K562 (cell line): Measurements from ENCODE around the gene ST8SIA1. TPM values are rescaled to one million over a fixed set of nuclear protein-coding genes. Genes with fewer than 3 reads are reported as not detected.

ENCODE experiments used
- ATAC-seq: fragments of 200-7000 bp; cut with Tn5 transposase; 3 replicates; pipeline ENCODE4 v1.9.1; 2020; ENCODE audit warnings: moderate library complexity
- BruUV-seq: library from RNA; stranded (reverse); fragments of 400-500 nt; replicated peaks from 2 replicates; lab custom pipeline; 2021; lab: Mats Ljungman, UMichigan
- CTCF ChIA-PET: fragments of 300-600 bp; formaldehyde crosslinking; extraction: SDS; loops from one replicate; lab custom pipeline; 2021; ENCODE audit warnings: low intra/inter-chr PET ratio; lab: Yijun Ruan, JAX
- POLR2A ChIA-PET: fragments of 300-600, 350-650 bp; sonication (Branson Sonifier 250); formaldehyde crosslinking; extraction: SDS; loops from one replicate; lab custom pipeline; 2021; ENCODE audit warnings: antibody characterized with exemption, inconsistent platforms; lab: Yijun Ruan, JAX
- DNase-seq, 4 experiments: peaks; one replicate each; pipeline versions ENCODE4 v3.0.0 to v3.0.0-alpha.2; 2011 to 2018; ENCODE audit warnings: low spot score in 3 of 4, mixed read lengths in 3 of 4; ENCODE audit errors: extremely low read depth in 1 of 4
- FAIRE-seq: peaks from 2 replicates; lab custom pipeline; 2011; peaks lifted over from hg19 to GRCh38; lab: Jason Lieb, UNC
- H2AFZ ChIP-seq: 2 replicates; pipeline ENCODE4 v1.6.0; 2011; ENCODE audit warnings: low read depth, low read length, control low read depth, inconsistent platforms
- H3K27ac ChIP-seq: fragments of 200-600 bp; 3 replicates; pipeline ENCODE4 v1.8.0; 2011; ENCODE audit warnings: low read depth, mild to moderate bottlenecking, control low read depth, inconsistent platforms, low read length, moderate library complexity, mixed read lengths; ENCODE audit errors: extremely low read depth
- H3K27me3 ChIP-seq, 2 experiments: fragments of 300-600 bp in 1 of 2; 2 replicates in 1 of 2; 3 replicates in 1 of 2; pipeline versions ENCODE4 v1.6.0 to v1.8.0; 2011; ENCODE audit warnings: inconsistent platforms in 2 of 2, low read length in 2 of 2, mild to moderate bottlenecking in 1 of 2, mixed read lengths in 1 of 2, moderate library complexity in 1 of 2; ENCODE audit not compliant: control insufficient read depth in 2 of 2, insufficient read depth in 2 of 2
- H3K36me3 ChIP-seq: fragments of 300-600 bp; 3 replicates; pipeline ENCODE4 v1.8.0; 2011; ENCODE audit warnings: mild to moderate bottlenecking, low read length, inconsistent platforms; ENCODE audit not compliant: control insufficient read depth, insufficient read depth
- H3K4me1 ChIP-seq, 2 experiments: fragments of 200-600 bp in 1 of 2; replicated peaks in 1 of 2; 2 replicates in 1 of 2; 3 replicates in 1 of 2; pipeline versions ENCODE4 v1.5.1 to v1.8.0; 2011; ENCODE audit warnings: inconsistent platforms in 2 of 2, low read length in 2 of 2, mild to moderate bottlenecking in 1 of 2, mixed read lengths in 1 of 2, moderate library complexity in 1 of 2; ENCODE audit not compliant: control insufficient read depth in 2 of 2, insufficient read depth in 2 of 2
- H3K4me2 ChIP-seq: 2 replicates; pipeline ENCODE4 v1.6.1; 2011; ENCODE audit warnings: low read length, control low read depth, inconsistent platforms, mixed read lengths; ENCODE audit not compliant: insufficient read depth
- H3K4me3 ChIP-seq: fragments of 200-600 bp; sonication (generic), shearing (Covaris generic); 2 replicates; pipeline ENCODE4 v1.5.1; 2016; ENCODE audit warnings: control low read depth, inconsistent platforms
- H3K79me2 ChIP-seq: fragments of 200-600 bp; 3 replicates; pipeline ENCODE4 v1.8.0; 2011; ENCODE audit warnings: low read length, inconsistent platforms; ENCODE audit not compliant: control insufficient read depth, insufficient read depth
- H3K9ac ChIP-seq, 2 experiments: 2 replicates each; pipeline versions ENCODE4 v1.6.0 to v1.6.1; 2011; ENCODE audit warnings: low read depth in 2 of 2, low read length in 2 of 2, control low read depth in 1 of 2, inconsistent platforms in 1 of 2, mild to moderate bottlenecking in 1 of 2, mixed read lengths in 1 of 2; ENCODE audit not compliant: insufficient read depth in 1 of 2
- H3K9me1 ChIP-seq: one replicate; pipeline ENCODE4 v1.6.0; 2011; ENCODE audit warnings: inconsistent platforms, mild to moderate bottlenecking, low read length, moderate library complexity; ENCODE audit not compliant: control insufficient read depth, insufficient read depth
- H3K9me3 ChIP-seq: replicated peaks from 2 replicates; pipeline ENCODE4 v1.5.1; 2011; ENCODE audit warnings: low read depth, low read length, inconsistent platforms; ENCODE audit not compliant: control insufficient read depth, insufficient read depth
- H4K20me1 ChIP-seq: replicated peaks from 2 replicates; pipeline ENCODE4 v1.6.1; 2011; ENCODE audit warnings: low read length, inconsistent platforms, mixed read lengths; ENCODE audit not compliant: control insufficient read depth, insufficient read depth
- CHCHD3 ChIP-seq: fragments of 250-450 bp; sonication (Bioruptor Pico); IDR thresholded peaks from 2 replicates; pipeline ENCODE4 v2.1.2; 2022; ENCODE audit warnings: mild to moderate bottlenecking
- ELF1 ChIP-seq: fragments of 200-800 bp; sonication (Bioruptor generic); IDR thresholded peaks from 2 replicates; pipeline ENCODE4 v1.6.1; 2016; ENCODE audit warnings: missing genetic modification characterization, missing compliant biosample characterization
- ESRRB ChIP-seq: fragments of 250-450 bp; sonication (Bioruptor Pico); IDR thresholded peaks from 2 replicates; pipeline ENCODE4 v1.5.0; 2020; ENCODE audit warnings: mild to moderate bottlenecking, moderate library complexity, borderline replicate concordance
- FIP1L1 ChIP-seq: fragments of 200-400 bp; formaldehyde crosslinking; IDR thresholded peaks from 2 replicates; pipeline ENCODE4 v1.6.1; 2018; ENCODE audit warnings: mild to moderate bottlenecking, low read depth, low read length; ENCODE audit not compliant: poor library complexity, severe bottlenecking
- FOXP1 ChIP-seq: sonication (generic); formaldehyde crosslinking; IDR thresholded peaks from 2 replicates; pipeline ENCODE4 v1.8.0; 2022; ENCODE audit warnings: mild to moderate bottlenecking, missing genetic modification reagents
- PHF20 ChIP-seq: fragments of 450-650 bp; IDR thresholded peaks from 2 replicates; pipeline ENCODE4 v1.6.1; 2018; ENCODE audit not compliant: partially characterized antibody
- POLR2AphosphoS2 ChIP-seq: IDR thresholded peaks from 2 replicates; pipeline ENCODE4 v1.6.1; 2012; ENCODE audit warnings: low read length, improper control_type of control experiment
- POLR2H ChIP-seq: IDR thresholded peaks from 2 replicates; pipeline ENCODE4 v1.6.1; 2016; ENCODE audit warnings: missing genetic modification characterization, low read depth, mild to moderate bottlenecking, control low read depth, missing compliant biosample characterization, moderate library complexity
- TOE1 ChIP-seq, 2 experiments: fragments of 450-650 bp in 1 of 2; sonication (generic) in 1 of 2; formaldehyde crosslinking in 1 of 2; IDR thresholded peaks; 2 replicates each; pipeline versions ENCODE4 v1.7.1 to v1.8.0; 2016 to 2022; ENCODE audit warnings: borderline replicate concordance in 2 of 2, mild to moderate bottlenecking in 2 of 2, antibody characterized with exemption in 1 of 2, inconsistent platforms in 1 of 2, low read depth in 1 of 2, missing genetic modification reagents in 1 of 2, moderate library complexity in 1 of 2
- YBX1 ChIP-seq: fragments of 450-650 bp; IDR thresholded peaks from 2 replicates; pipeline ENCODE4 v1.7.1; 2016; ENCODE audit warnings: mild to moderate bottlenecking
- ZFP36 ChIP-seq: fragments of 150-350 bp; IDR thresholded peaks from 2 replicates; pipeline ENCODE4 v1.6.1; 2018; ENCODE audit warnings: low read length, low read depth; ENCODE audit not compliant: partially characterized antibody
- ZNF134 ChIP-seq: fragments of 250-450 bp; sonication (Bioruptor Pico); conservative IDR thresholded peaks from 2 replicates; pipeline ENCODE4 v1.4.0; 2020
- WGBS: fragments of 100-300 bp; shearing (Covaris generic); methylation state at CpG from one replicate; pipeline ENCODE4 v1.1.6; 2016; ENCODE audit warnings: low coverage, mixed read lengths; ENCODE audit not compliant: insufficient coverage; ENCODE audit errors: missing lambda C conversion rate; 5-methylcytosine and 5-hydroxymethylcytosine counted together
- in situ Hi-C: fragments of 300-500 bp; cut with MboI; formaldehyde crosslinking; loops from 4 replicates; pipeline ENCODE4 v1.15.0; 2018; ENCODE audit warnings: inconsistent platforms, mixed read lengths
- intact Hi-C: fragments of 100-400 bp; cut with micrococcal nuclease; formaldehyde crosslinking; loops from 2 replicates; pipeline ENCODE4 v1.14.2; 2022
- polyA plus RNA-seq, 8 experiments: library from polyadenylated mRNA; depleted of rRNA in 4 of 8; stranded (reverse) in 5 of 8; unstranded in 3 of 8; fragments of >200 nt; fragmentation: Nextera tagmentation in 2 of 8; fragmentation: Illumina TruSeq in 1 of 8; extraction: Ambion mirVana in 2 of 8; extraction: Trizol in 1 of 8; gene quantifications; 2 replicates each; pipeline versions ENCODE4 v1.2.1 to v1.2.3, GENCODE V29; 2011 to 2014; ENCODE audit warnings: inconsistent platforms in 1 of 8, missing spikeins in 1 of 8
- total RNA-seq, 7 experiments: library from RNA; depleted of rRNA in 6 of 7; stranded (reverse); fragments of >200 nt in 6 of 7; fragmentation: Illumina TruSeq in 2 of 7; extraction: Trizol in 2 of 7; gene quantifications; 2 replicates each; pipeline versions ENCODE4 v1.2.1 to v1.2.3, GENCODE V29; 2011 to 2021; ENCODE audit warnings: low replicate concordance in 1 of 7
- TF ChIP-seq, protein P1 (sequence below): sonication (generic); formaldehyde crosslinking; IDR thresholded peaks from 2 replicates; pipeline ENCODE4 v1.5.0; 2020; ENCODE audit warnings: missing genetic modification reagents
- TF ChIP-seq, protein P2 (sequence below): sonication (generic); IDR thresholded peaks from 2 replicates; pipeline ENCODE4 v1.6.1; 2016
- TF ChIP-seq, protein P3 (sequence below): IDR thresholded peaks from 2 replicates; pipeline ENCODE4 v1.6.1; 2011; ENCODE audit warnings: borderline replicate concordance, low read depth, mild to moderate bottlenecking, moderate library complexity, low read length; ENCODE audit not compliant: insufficient read depth, poor library complexity, severe bottlenecking

The ST8SIA1 gene
- total and polyA plus RNA-seq, 9 of the 15 experiments (the other 6 are each of a cell fraction or from before 2014, with no cell fraction given) = 0.86 to 26.3 (median 4.3) TPM

DNA sequence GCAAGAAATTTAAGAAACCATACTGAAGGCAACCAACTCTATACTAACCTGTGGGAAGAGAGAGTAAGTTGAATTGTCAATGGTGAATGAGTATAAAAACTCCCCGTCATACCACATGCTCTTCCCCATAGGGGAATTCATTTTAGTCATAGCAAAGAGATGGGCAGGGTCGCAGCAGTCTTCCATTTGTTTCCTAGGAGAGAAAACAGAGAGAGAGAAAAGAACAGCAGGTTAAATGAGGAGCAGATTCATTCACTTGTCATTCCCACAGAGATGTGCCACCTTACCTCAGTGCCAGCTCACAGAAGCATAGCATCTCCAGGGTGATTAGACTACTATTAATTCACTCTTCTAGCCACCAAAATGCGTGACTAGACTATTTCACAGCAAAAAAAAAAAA, 47.4 kb downstream of the ST8SIA1 start:
- H3K27me3 ChIP-seq = no peaks in the 10 kb centered on the region; a peak in 1 of 5 replicates
- no peaks in the 10 kb centered on the region for H3K9me1 ChIP-seq
- H3K9ac ChIP-seq = no peak overlapping the region
- no peaks in the 10 kb centered on the region for H3K79me2 ChIP-seq
- FAIRE-seq (no peak), DNase-seq (no peak), ATAC-seq (no peak)
- no peak overlapping the region for H3K4me3 ChIP-seq
- no peaks in the 10 kb centered on the region for H3K9me3 ChIP-seq
- no peaks in the 10 kb centered on the region for H4K20me1 ChIP-seq
- no peak overlapping the region for H3K4me2 ChIP-seq
- in situ Hi-C loops (no loop called here), intact Hi-C loops (no loop called here)
- 0% methylated on average over 3 of the region's 3 CpGs for WGBS
- no peak overlapping the region for H3K27ac ChIP-seq
- ChIA-PET CTCF (no interaction called here), POLR2A (interaction anchor here (0.6 to 0.7 kb wide), 2 partner anchors 328 to 514 kb away, joined by 4 read pairs; no protein-coding TSS in a partner anchor)
- no peak overlapping the region for H2AFZ ChIP-seq
- no peaks in the 10 kb centered on the region for H3K4me1 ChIP-seq
- H3K36me3 ChIP-seq = no peaks in the 10 kb centered on the region
- BruUV-seq = no TSS peak
- no peak for TF ChIP-seq CHCHD3 (CRISPR knock-in tag)
- TF ChIP-seq ELF1 = no peak
- TF ChIP-seq PHF20 = no peak
- TF ChIP-seq, protein P1, sequence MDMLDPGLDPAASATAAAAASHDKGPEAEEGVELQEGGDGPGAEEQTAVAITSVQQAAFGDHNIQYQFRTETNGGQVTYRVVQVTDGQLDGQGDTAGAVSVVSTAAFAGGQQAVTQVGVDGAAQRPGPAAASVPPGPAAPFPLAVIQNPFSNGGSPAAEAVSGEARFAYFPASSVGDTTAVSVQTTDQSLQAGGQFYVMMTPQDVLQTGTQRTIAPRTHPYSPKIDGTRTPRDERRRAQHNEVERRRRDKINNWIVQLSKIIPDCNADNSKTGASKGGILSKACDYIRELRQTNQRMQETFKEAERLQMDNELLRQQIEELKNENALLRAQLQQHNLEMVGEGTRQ (CRISPR knock-in tag) = no peak
- TF ChIP-seq, protein P2, sequence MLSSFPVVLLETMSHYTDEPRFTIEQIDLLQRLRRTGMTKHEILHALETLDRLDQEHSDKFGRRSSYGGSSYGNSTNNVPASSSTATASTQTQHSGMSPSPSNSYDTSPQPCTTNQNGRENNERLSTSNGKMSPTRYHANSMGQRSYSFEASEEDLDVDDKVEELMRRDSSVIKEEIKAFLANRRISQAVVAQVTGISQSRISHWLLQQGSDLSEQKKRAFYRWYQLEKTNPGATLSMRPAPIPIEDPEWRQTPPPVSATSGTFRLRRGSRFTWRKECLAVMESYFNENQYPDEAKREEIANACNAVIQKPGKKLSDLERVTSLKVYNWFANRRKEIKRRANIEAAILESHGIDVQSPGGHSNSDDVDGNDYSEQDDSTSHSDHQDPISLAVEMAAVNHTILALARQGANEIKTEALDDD = no peak
- no peak for TF ChIP-seq FIP1L1
- TF ChIP-seq YBX1 = no peak
- no peak for TF ChIP-seq ZFP36
- TF ChIP-seq POLR2AphosphoS2 = no peak
- TF ChIP-seq, protein P3, sequence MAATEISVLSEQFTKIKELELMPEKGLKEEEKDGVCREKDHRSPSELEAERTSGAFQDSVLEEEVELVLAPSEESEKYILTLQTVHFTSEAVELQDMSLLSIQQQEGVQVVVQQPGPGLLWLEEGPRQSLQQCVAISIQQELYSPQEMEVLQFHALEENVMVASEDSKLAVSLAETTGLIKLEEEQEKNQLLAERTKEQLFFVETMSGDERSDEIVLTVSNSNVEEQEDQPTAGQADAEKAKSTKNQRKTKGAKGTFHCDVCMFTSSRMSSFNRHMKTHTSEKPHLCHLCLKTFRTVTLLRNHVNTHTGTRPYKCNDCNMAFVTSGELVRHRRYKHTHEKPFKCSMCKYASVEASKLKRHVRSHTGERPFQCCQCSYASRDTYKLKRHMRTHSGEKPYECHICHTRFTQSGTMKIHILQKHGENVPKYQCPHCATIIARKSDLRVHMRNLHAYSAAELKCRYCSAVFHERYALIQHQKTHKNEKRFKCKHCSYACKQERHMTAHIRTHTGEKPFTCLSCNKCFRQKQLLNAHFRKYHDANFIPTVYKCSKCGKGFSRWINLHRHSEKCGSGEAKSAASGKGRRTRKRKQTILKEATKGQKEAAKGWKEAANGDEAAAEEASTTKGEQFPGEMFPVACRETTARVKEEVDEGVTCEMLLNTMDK = no peak
- no peak for TF ChIP-seq TOE1 (IDR thresholded peaks at IDR 0.05; ENCODE audit: borderline replicate concordance)
- TF ChIP-seq TOE1 (CRISPR knock-in tag; IDR thresholded peaks at IDR 0.05; ENCODE audit: borderline replicate concordance, low read depth) = no peak
- no peak for TF ChIP-seq FOXP1 (CRISPR knock-in tag)
- TF ChIP-seq ZNF134 (CRISPR knock-in tag) = no peak
- TF ChIP-seq ESRRB (CRISPR knock-in tag) = no peak
- TF ChIP-seq POLR2H = no peak
